CD4-positive, alpha-beta T cell (primary cell): ENCODE data around the gene SLC5A5. TPM values are rescaled to one million over a fixed set of nuclear protein-coding genes. Genes with fewer than 3 reads are reported as not detected.
A peak's percentile ranks its signal among the peaks of the same experiment; 100 is the strongest.

Experiments used
- ATAC-seq: fragments of 200-7000 bp; cut with Tn5 transposase; one replicate; pipeline ENCODE4 v1.10.0; 2022; ENCODE audit warnings: mild to moderate bottlenecking; ENCODE audit not compliant: poor library complexity
- CTCF ChIA-PET: fragments of 350-600 bp; sonication (Branson Sonifier 250); formaldehyde crosslinking; loops from one replicate; lab custom pipeline; 2021; ENCODE audit warnings: antibody characterized with exemption, inconsistent platforms; lab: Charles Lee
- POLR2A ChIA-PET: fragments of 350-600 bp; sonication (Branson Sonifier 250); formaldehyde crosslinking; loops from one replicate; lab custom pipeline; 2021; ENCODE audit warnings: antibody characterized with exemption, inconsistent platforms; lab: Charles Lee
- DNase-seq, 14 experiments: peaks; one replicate each; pipeline ENCODE4 v3.0.0-alpha.2; 2013 to 2020; ENCODE audit warnings: mixed read lengths in 2 of 14
- H3K27ac ChIP-seq, 2 donors: one replicate each; pipeline versions ENCODE4 v1.5.1 to v1.7.0; 2013; ENCODE audit warnings: low read length in 2 of 2, low read depth in 1 of 2, mild to moderate bottlenecking in 1 of 2
- H3K27me3 ChIP-seq, 2 experiments: 1 replicate in 1 of 2; 2 replicates in 1 of 2; pipeline versions ENCODE4 v1.6.1 to v1.7.0; 2013; ENCODE audit warnings: low read length in 2 of 2, control low read depth in 1 of 2, mild to moderate bottlenecking in 1 of 2, moderate library complexity in 1 of 2; ENCODE audit not compliant: insufficient read depth in 2 of 2, control insufficient read depth in 1 of 2
- H3K36me3 ChIP-seq: one replicate; pipeline ENCODE4 v1.6.1; 2013; ENCODE audit warnings: low read length, control low read depth; ENCODE audit not compliant: insufficient read depth
- H3K4me1 ChIP-seq: one replicate; pipeline ENCODE4 v1.6.1; 2013; ENCODE audit warnings: low read length, control low read depth; ENCODE audit not compliant: insufficient read depth
- H3K4me3 ChIP-seq: one replicate; pipeline ENCODE4 v1.5.1; 2013; ENCODE audit warnings: mild to moderate bottlenecking, low read length, moderate library complexity
- H3K9me3 ChIP-seq, 2 experiments: 1 replicate in 1 of 2; 2 replicates in 1 of 2; pipeline versions ENCODE4 v1.6.1 to v1.7.0; 2013; ENCODE audit warnings: low read length in 2 of 2, mild to moderate bottlenecking in 2 of 2, control low read depth in 1 of 2, moderate library complexity in 1 of 2; ENCODE audit not compliant: control insufficient read depth in 1 of 2, insufficient read depth in 1 of 2
- H3K27ac Mint-ChIP-seq: one replicate; pipeline ENCODE4 v1.8.0; 2020; ENCODE audit warnings: mixed read lengths
- H3K27me3 Mint-ChIP-seq: one replicate; pipeline ENCODE4 v1.8.0; 2021; ENCODE audit warnings: mixed read lengths
- H3K36me3 Mint-ChIP-seq: one replicate; pipeline ENCODE4 v1.8.0; 2021; ENCODE audit warnings: low read depth, mixed read lengths
- H3K4me1 Mint-ChIP-seq: one replicate; pipeline ENCODE4 v1.8.0; 2021; ENCODE audit warnings: low read depth, mixed read lengths
- H3K4me3 Mint-ChIP-seq: one replicate; pipeline ENCODE4 v1.8.0; 2020; ENCODE audit warnings: mild to moderate bottlenecking, mixed read lengths
- H3K9me3 Mint-ChIP-seq: one replicate; pipeline ENCODE4 v1.8.0; 2020; ENCODE audit warnings: mixed read lengths
- intact Hi-C, 2 experiments: fragments of 100-400 bp; cut with DNase I in 1 of 2; cut with micrococcal nuclease in 1 of 2; formaldehyde crosslinking; loops; one replicate each; pipeline versions ENCODE4 v1.15.1 to v1.9.0; 2023 to 2025; cut with DNase I, micrococcal nuclease
- total RNA-seq, 174 experiments: library from RNA in 2 of 174; stranded (reverse) in 2 of 174; gene quantifications; one replicate each; pipeline ENCODE4 v1.2.3 and lab custom pipeline; 2021 to 2026
- TF ChIP-seq, protein P1 (sequence below): fragments of 200-600 bp; IDR thresholded peaks from one replicate; pipeline ENCODE4 v1.8.0; 2022; ENCODE audit warnings: antibody characterized with exemption, mild to moderate bottlenecking

SLC5A5 gene
- total RNA-seq, 2 experiments from 2014 or later = 1.6 TPM

DNA sequence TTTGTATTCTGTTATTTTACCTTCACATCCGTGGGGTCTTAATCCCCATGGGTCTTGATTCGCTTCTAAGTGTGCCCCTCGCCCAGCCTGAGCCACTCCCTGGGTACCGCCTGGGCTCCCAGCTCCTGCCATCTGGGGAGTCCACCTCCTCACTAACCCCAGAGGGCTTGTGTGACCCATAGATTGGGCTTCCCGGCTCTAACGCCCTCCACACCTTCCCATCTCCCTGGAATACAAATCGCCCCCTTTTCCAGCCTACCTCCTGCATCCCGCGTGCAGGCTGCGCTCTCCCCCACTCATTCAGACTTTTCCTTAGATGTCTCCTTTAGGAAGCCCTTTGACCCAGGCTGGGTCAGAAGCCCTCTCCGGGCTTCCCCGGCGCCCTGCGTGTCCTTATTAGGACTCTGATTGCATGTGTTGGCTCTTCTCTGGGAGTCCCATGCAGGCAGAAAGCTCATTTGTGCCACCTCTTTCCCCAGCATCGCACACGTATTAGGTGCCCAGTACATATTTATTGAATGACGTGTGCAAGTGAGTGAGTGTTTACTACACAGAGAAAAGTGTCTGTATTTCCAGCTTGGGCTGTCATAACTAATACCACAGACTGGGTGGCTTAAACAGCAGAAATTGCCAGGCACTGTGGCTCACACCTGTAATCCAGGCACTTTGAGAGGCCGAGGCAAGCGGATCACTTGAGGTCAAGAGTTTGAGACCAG, 61.8 kb downstream of the SLC5A5 start:
- CTCF ChIA-PET = interaction anchor here (0.8 to 6.7 kb wide), 19 partner anchors 13 to 437 kb away, joined by 3 to 226 read pairs (median 7); partner anchors contain the start of genes JAK3, PIK3R2, RPL18A and SLC5A5
- H3K4me1 Mint-ChIP-seq = peaks cover 19% of the 10 kb centered on the region
- intact Hi-C loops = loop anchor here (2.0 to 5.0 kb wide), 3 partner anchors 63 to 229 kb away; partner anchors contain the start of gene SLC5A5 (in 1 of the 2)

DNA sequence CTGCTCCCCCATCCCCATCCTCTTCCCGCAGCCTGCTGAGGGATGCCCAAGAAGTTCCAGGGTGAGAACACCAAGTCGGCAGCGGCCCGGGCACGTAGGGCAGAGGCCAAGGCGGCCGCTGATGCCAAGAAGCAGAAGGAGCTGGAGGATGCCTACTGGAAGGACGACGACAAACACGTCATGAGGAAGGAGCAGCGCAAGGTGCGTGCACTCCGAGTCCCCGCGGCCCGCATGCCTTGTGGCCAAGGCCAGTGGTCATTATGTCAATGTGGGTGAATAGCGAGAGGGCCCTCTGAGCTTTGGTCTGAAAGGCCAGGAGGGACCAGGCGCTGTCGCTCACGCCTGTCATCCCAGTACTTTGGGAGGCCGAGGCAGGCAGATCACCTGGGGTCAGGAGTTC, 64.6 kb downstream of the SLC5A5 start:
- ATAC-seq = no peak
- no peak overlapping the region for H3K27ac Mint-ChIP-seq

More for the DNA sequence above, 61.8 kb downstream of the SLC5A5 start:
- POLR2A ChIA-PET = interaction anchor here (0.9 to 5.3 kb wide), 22 partner anchors 10 to 347 kb away, joined by 3 to 275 read pairs (median 4); partner anchors contain the start of genes ARRDC2, JAK3, MAP1S and MPV17L2
- no peaks in the 10 kb centered on the region for H3K9me3 ChIP-seq
- DNase-seq (peak in 1 of 14 experiments; percentile 44), ATAC-seq (no peak)
- peak overlapping the region; percentile 96 for H3K27ac Mint-ChIP-seq
- no peaks in the 10 kb centered on the region for H3K9me3 Mint-ChIP-seq
- H3K27me3 ChIP-seq = no peaks in the 10 kb centered on the region
- H3K36me3 ChIP-seq = peaks cover 14% of the 10 kb centered on the region
- peak overlapping the region; percentile 94 for H3K4me3 Mint-ChIP-seq
- H3K36me3 Mint-ChIP-seq = peaks cover 11% of the 10 kb centered on the region
- H3K4me3 ChIP-seq = peak overlapping the region; percentile 76
- H3K4me1 ChIP-seq = peaks cover 22% of the 10 kb centered on the region
- TF ChIP-seq, protein P1, sequence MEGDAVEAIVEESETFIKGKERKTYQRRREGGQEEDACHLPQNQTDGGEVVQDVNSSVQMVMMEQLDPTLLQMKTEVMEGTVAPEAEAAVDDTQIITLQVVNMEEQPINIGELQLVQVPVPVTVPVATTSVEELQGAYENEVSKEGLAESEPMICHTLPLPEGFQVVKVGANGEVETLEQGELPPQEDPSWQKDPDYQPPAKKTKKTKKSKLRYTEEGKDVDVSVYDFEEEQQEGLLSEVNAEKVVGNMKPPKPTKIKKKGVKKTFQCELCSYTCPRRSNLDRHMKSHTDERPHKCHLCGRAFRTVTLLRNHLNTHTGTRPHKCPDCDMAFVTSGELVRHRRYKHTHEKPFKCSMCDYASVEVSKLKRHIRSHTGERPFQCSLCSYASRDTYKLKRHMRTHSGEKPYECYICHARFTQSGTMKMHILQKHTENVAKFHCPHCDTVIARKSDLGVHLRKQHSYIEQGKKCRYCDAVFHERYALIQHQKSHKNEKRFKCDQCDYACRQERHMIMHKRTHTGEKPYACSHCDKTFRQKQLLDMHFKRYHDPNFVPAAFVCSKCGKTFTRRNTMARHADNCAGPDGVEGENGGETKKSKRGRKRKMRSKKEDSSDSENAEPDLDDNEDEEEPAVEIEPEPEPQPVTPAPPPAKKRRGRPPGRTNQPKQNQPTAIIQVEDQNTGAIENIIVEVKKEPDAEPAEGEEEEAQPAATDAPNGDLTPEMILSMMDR = no peak
- peak overlapping the region; percentile 81 to 93 for H3K27ac ChIP-seq
- no peaks in the 10 kb centered on the region for H3K27me3 Mint-ChIP-seq

DNA sequence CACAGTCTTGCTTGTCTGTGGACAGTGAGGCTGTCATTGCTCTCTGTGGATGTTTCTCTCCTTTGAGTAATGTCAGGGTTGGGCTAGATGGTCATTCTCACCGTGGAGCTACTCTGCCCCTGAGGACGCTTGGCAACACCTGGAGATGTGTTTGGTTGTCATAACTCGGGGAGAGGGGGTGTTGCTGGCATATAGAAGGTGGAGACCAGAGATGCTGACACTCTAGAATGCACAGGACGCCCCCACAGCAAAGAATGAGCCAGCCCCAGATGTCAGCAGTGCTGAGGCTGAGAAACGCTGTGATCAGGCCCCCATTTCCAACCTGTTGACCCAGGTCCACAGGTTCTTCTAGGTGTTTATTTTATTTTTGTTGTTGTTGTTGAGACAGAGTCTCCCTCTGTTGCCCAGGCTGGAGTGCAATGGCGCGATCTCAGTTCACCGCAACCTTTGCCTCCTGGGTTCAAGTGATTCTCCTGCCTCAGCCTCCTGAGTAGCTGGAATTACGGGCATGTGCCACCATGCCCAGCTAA, 65.7 kb downstream of the SLC5A5 start:
- POLR2A ChIA-PET = interaction anchor here (1.6 kb wide), 2 partner anchors 59 to 78 kb away, joined by 8 to 25 read pairs; partner anchors contain the start of gene RPL18A

More for the DNA sequence above, 64.6 kb downstream of the SLC5A5 start:
- Histone ChIP-seq H3K9me3 (no peaks in the 10 kb centered on the region), H3K27me3 (no peaks in the 10 kb centered on the region), H3K36me3 (peaks cover 16% of the 10 kb centered on the region), H3K27ac (no peak overlapping the region), H3K4me1 (peaks cover 22% of the 10 kb centered on the region), H3K4me3 (no peak overlapping the region)
- Mint-ChIP-seq H3K27me3 (no peaks in the 10 kb centered on the region), H3K4me1 (peaks cover 19% of the 10 kb centered on the region), H3K4me3 (no peak overlapping the region), H3K36me3 (peaks cover 17% of the 10 kb centered on the region), H3K9me3 (no peaks in the 10 kb centered on the region)
- intact Hi-C loops = loop anchor here in 1 of 2 experiments (5.0 kb wide), 2 partner anchors 231 to 316 kb away; no protein-coding TSS in a partner anchor
- ChIA-PET CTCF (interaction anchor here (0.9 to 1.4 kb wide), 2 partner anchors 60 to 77 kb away, joined by 4 to 6 read pairs; partner anchors contain the start of gene RPL18A), POLR2A (no interaction called here)
- TF ChIP-seq, protein P1 = no peak
- DNase-seq = peak in 1 of 14 experiments; percentile 42

More for the DNA sequence above, 65.7 kb downstream of the SLC5A5 start:
- Histone ChIP-seq H3K4me3 (no peak overlapping the region), H3K4me1 (peaks cover 14% of the 10 kb centered on the region), H3K36me3 (peaks cover 18% of the 10 kb centered on the region), H3K27me3 (no peaks in the 10 kb centered on the region), H3K27ac (no peak overlapping the region), H3K9me3 (no peaks in the 10 kb centered on the region)
- CTCF ChIA-PET = interaction anchor here (0.7 to 4.3 kb wide), 17 partner anchors 10 to 451 kb away, joined by 3 to 89 read pairs (median 5); partner anchors contain the start of genes ARRDC2, RPL18A and SLC5A5
- ATAC-seq = no peak
- H3K36me3 Mint-ChIP-seq = peaks cover 17% of the 10 kb centered on the region
- TF ChIP-seq, protein P1 = no peak
- peaks cover 17% of the 10 kb centered on the region for H3K4me1 Mint-ChIP-seq
- peak in 1 of 14 experiments; percentile 17 for DNase-seq
- peak overlapping the region; percentile 7 for H3K4me3 Mint-ChIP-seq
- intact Hi-C loops = loop anchor here in 1 of 2 experiments (5.0 kb wide), 2 partner anchors 230 to 315 kb away; no protein-coding TSS in a partner anchor
- no peaks in the 10 kb centered on the region for H3K9me3 Mint-ChIP-seq
- H3K27me3 Mint-ChIP-seq = no peaks in the 10 kb centered on the region
- no peak overlapping the region for H3K27ac Mint-ChIP-seq
